Fibroblast of villous mesenchyme (primary cell): ENCODE measurements around the gene GTSF1L. TPM values are rescaled to one million over a fixed set of nuclear protein-coding genes. Genes with fewer than 3 reads are reported as not detected.

Experiments used
- DNase-seq: peaks from one replicate; pipeline ENCODE4 v3.0.0-alpha.2; 2010; ENCODE audit warnings: low read depth
- H3K4me3 ChIP-seq: 2 replicates; pipeline ENCODE4 v1.5.1; 2011; ENCODE audit warnings: low read depth, mild to moderate bottlenecking, low read length
- total RNA-seq: library from RNA; depleted of rRNA; stranded (reverse); fragments of >200 nt; gene quantifications from 2 replicates; pipeline ENCODE4 v1.2.3, GENCODE V29; 2012
- TF ChIP-seq, protein P1 (sequence below): IDR thresholded peaks from 2 replicates; pipeline ENCODE4 v1.5.1; 2012; ENCODE audit warnings: low read depth, mild to moderate bottlenecking, low read length; ENCODE audit not compliant: insufficient read depth

GTSF1L gene
- total RNA-seq, 1 donor = not detected

DNA sequence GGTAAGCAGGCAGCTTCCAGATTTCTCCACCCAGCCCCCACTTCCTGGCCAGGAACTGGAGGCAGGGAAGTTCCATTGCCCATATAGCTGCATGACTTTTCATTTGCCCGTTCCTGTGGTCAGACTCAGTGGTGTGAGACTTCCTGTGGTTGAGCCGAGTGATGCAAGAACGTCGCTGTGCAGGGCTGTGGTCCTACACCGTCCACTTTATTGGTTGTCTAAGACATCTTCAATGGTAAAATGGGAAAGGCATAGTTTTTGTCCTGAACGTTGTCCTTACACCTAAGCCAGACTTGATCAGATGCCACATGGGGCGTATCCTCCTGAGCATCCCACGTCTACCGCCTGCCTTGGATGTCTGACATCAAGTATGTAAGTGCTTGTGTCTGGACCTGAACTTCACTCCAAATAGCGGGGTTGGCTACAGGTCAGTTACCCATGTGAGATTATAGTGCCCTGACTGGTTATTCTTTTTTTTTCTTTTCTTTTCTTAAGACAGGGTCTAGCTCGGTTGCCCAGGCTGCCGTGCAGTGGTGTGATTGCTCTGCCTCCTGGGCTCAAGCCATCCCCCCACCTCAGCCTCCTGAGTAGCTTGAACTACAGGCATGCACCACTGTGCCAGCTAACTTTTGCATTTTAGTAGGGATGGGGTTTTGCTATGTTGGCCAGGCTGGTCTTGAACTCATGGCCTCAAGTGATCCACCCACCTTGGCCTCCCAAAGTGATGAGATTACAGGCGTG, 25.9 kb upstream of the GTSF1L start:
- no peak overlapping the region for H3K4me3 ChIP-seq
- TF ChIP-seq, protein P1, sequence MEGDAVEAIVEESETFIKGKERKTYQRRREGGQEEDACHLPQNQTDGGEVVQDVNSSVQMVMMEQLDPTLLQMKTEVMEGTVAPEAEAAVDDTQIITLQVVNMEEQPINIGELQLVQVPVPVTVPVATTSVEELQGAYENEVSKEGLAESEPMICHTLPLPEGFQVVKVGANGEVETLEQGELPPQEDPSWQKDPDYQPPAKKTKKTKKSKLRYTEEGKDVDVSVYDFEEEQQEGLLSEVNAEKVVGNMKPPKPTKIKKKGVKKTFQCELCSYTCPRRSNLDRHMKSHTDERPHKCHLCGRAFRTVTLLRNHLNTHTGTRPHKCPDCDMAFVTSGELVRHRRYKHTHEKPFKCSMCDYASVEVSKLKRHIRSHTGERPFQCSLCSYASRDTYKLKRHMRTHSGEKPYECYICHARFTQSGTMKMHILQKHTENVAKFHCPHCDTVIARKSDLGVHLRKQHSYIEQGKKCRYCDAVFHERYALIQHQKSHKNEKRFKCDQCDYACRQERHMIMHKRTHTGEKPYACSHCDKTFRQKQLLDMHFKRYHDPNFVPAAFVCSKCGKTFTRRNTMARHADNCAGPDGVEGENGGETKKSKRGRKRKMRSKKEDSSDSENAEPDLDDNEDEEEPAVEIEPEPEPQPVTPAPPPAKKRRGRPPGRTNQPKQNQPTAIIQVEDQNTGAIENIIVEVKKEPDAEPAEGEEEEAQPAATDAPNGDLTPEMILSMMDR = no peak
- peak; percentile 94 for DNase-seq

DNA sequence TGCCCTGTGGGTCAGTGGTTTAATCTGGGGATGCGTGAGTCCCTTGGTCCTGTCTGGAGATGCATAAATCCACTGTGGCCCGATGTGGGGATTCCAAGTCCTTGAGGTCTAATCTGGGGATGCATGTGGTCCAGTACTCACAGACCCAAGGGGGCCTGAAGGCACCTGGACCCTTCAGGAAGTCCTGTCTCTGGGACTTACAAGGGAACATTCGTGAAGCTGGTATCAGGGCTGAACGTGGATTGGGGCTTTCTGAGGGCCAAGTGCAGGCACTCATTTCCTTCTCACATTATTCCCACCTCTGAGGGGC, 25.2 kb upstream of the GTSF1L start:
- TF ChIP-seq, protein P1 = no peak
- H3K4me3 ChIP-seq = no peak overlapping the region
- DNase-seq = no peak

DNA sequence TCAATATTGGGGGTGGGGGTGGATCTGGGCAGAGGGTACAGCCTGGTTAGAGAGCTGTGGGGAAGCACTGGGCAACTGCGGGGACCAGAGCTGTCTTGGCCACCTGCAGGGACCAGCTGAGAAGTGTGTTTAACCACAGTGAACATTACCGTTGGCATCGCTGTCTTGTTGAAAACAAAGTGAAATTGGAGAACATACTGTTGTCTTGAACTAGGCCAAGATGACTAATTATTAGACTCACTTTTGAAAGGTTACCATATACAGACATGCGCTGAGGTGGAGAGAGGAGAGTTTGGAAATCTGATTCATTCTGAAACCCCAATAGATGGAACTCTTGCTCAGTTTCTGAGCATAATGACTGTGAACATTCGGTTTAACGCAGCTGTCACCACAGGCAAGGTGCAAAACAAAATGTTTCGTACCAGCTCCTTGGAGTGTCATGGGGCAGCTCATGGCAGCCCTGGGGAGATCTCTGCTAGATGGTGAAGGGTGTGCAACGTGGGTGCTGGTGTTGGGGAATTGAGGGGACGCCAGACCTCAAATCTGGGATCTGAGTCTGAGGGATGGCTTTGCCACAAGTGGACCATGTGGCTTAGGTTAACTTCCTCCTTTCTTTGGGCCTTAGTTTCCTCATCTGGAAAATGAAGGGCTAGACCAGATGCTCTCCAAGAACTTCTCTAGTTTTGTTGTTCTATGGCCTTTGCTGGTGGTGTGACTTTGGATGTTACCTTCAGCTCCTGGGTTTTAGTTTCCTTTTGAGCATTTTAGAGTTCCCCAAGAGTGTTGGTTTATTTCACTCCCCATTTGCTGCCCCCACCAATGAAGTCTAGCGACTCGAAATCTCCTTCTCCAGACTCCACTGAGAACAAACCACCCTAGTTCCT, 24.6 kb upstream of the GTSF1L start:
- TF ChIP-seq, protein P1 = no peak
- no peak overlapping the region for H3K4me3 ChIP-seq
- DNase-seq = peak; percentile 52

DNA sequence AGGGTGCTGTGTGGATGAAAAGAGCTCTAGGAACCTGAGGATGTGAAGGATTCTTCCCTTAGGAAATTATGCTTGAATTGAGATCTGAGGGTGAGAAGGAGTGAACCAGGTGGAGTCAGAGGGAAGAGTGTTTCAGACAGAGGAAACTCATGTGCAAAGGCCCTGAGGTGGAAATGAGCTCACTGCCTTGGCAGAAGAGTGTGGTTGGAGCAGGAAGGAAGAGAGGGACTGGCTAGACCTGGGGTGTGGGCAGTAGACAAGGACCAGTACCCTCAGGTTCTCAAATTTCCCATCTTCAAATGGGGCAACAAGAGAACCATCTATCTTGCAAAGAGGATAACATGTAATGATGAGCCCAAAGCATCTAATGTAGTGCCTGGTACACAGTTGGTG, 24.0 kb upstream of the GTSF1L start:
- TF ChIP-seq, protein P1 = no peak
- DNase-seq = no peak

DNA sequence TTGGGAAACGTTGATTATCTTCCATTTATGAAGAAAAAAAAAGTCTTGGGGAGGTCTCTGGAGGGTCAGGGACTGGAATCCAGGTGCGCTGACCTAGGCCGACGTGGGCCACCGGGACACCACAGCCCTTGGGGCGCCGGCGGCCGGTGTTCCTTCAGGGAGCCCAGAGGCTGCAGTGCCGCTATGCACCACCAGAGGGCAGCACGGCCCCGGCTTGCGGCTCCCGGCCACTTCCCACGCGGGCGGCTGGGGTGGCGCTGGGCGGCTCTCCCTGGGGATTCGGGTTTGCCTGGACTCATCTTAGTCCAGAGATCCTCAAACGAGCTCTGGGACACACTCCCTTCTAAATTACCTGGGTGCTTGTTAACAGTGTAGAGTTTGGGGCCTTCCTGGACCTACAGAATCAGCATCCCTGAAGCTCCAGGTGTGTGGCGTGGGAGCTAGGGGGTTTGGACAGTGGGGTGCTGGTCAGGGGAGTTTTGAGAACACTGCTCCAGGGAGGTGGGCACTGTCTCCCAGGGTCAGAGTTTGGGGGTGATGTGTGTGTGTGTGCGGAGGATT, 23.0 kb upstream of the GTSF1L start:
- TF ChIP-seq, protein P1 = peak; percentile 98
- no peak overlapping the region for H3K4me3 ChIP-seq
- DNase-seq = peak; percentile 52

More for the DNA sequence above, 24.0 kb upstream of the GTSF1L start:
- H3K4me3 ChIP-seq = no peak overlapping the region

DNA sequence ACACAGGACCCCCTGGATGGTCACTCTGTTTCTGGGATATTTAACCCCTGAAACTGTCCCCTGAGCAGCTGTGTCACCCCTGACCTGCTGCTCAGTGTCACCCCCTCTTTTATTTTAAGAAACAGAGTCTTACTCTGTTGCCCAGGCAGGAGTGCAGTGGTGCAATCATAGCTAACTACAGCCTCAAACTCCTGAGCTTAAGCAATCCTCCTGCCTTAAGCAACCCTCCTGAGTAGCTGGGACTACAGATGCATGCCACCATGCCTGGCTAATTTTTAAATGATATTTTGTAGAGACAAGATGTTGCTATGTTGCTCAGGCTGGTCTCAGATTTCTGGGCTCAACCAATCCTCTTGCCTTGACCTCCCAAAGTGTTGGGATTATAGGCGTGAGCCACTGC, 21.5 kb upstream of the GTSF1L start:
- DNase-seq = peak; percentile 72
- TF ChIP-seq, protein P1 = no peak
- no peak overlapping the region for H3K4me3 ChIP-seq
